Measurements from ENCODE around the gene SCGN. TPM values are rescaled to one million over a fixed set of nuclear protein-coding genes. Genes with fewer than 3 reads are reported as not detected.

SCGN gene
- total RNA-seq, 1 donor from 2014 or later: not detected

- no peak for DNase-seq (ENCODE audit: low spot score)
Observed at GRCh38 chr6:25686856-25687255, 34.8 kb downstream of the SCGN start.

- DNase-seq (ENCODE audit: low spot score): no peak
Observed at GRCh38 chr6:25689966-25690365, 38.0 kb downstream of the SCGN start.

- no peak for DNase-seq (ENCODE audit: low spot score)
Observed at GRCh38 chr6:25691894-25692293, 39.9 kb downstream of the SCGN start.

- no peak for DNase-seq (ENCODE audit: low spot score)
Observed at GRCh38 chr6:25692472-25692871, 40.5 kb downstream of the SCGN start.

- no peak for DNase-seq (ENCODE audit: low spot score)
Observed at GRCh38 chr6:25694366-25694765, 42.4 kb downstream of the SCGN start.

- no peak for DNase-seq (ENCODE audit: low spot score)
Observed at GRCh38 chr6:25695671-25696070, 43.7 kb downstream of the SCGN start.

- no peak for DNase-seq (ENCODE audit: low spot score)
Observed at GRCh38 chr6:25697537-25698340, 45.7 kb downstream of the SCGN start.

GRCh38 chr6:25698631-25699030 is 46.6 kb downstream of the SCGN start:
- DNase-seq (ENCODE audit: low spot score): no peak

- DNase-seq (ENCODE audit: low spot score): no peak
Observed at GRCh38 chr6:25699649-25700048, 47.6 kb downstream of the SCGN start.

- DNase-seq (ENCODE audit: low spot score): no peak
Observed at GRCh38 chr6:25700761-25701160, 48.7 kb downstream of the SCGN start.

- no peak for DNase-seq (ENCODE audit: low spot score)
Observed at GRCh38 chr6:25701807-25702206, 49.8 kb downstream of the SCGN start.

GRCh38 chr6:25703005-25703404 is 51.0 kb downstream of the SCGN start:
- DNase-seq (ENCODE audit: low spot score): no peak

GRCh38 chr6:25704001-25704400 is 52.0 kb downstream of the SCGN start:
- DNase-seq (ENCODE audit: low spot score): no peak

GRCh38 chr6:25706314-25707014 is 54.4 kb downstream of the SCGN start:
- DNase-seq (ENCODE audit: low spot score): no peak

GRCh38 chr6:25709761-25710160 is 57.7 kb downstream of the SCGN start:
- no peak for DNase-seq (ENCODE audit: low spot score)

- DNase-seq (ENCODE audit: low spot score): no peak
Observed at GRCh38 chr6:25710287-25710686, 58.3 kb downstream of the SCGN start.

- no peak for DNase-seq (ENCODE audit: low spot score)
Observed at GRCh38 chr6:25713824-25714223, 61.8 kb downstream of the SCGN start.

GRCh38 chr6:25714765-25715164 is 62.8 kb downstream of the SCGN start:
- no peak for DNase-seq (ENCODE audit: low spot score)

GRCh38 chr6:25715794-25716193 is 63.8 kb downstream of the SCGN start:
- DNase-seq (ENCODE audit: low spot score): no peak

- no peak for DNase-seq (ENCODE audit: low spot score)
Observed at GRCh38 chr6:25717866-25718740, 66.1 kb downstream of the SCGN start.

GRCh38 chr6:25726122-25726911 is 74.3 kb downstream of the SCGN start:
- DNase-seq (ENCODE audit: low spot score): no peak

Data from ureter (tissue), 1 donor.